Stimulated activated CD4-positive, alpha-beta T cell treated with anti-CD3 and anti-CD28 coated beads, Interleukin-4, amount 100 ng/mL, for 48 hours (primary cell): ENCODE data around the gene TMSB15C.
"Not testable (repeated sequence)": the region's sequence is repeated elsewhere in the genome, so short reads cannot be mapped to it uniquely, and the experiment has no call there.

Experiments used
- DNase-seq, 2 donors: peaks; one replicate each; pipeline ENCODE4 v3.0.0-alpha.2; 2020; ENCODE audit warnings: low read depth in 2 of 2

The TMSB15C gene

DNA sequence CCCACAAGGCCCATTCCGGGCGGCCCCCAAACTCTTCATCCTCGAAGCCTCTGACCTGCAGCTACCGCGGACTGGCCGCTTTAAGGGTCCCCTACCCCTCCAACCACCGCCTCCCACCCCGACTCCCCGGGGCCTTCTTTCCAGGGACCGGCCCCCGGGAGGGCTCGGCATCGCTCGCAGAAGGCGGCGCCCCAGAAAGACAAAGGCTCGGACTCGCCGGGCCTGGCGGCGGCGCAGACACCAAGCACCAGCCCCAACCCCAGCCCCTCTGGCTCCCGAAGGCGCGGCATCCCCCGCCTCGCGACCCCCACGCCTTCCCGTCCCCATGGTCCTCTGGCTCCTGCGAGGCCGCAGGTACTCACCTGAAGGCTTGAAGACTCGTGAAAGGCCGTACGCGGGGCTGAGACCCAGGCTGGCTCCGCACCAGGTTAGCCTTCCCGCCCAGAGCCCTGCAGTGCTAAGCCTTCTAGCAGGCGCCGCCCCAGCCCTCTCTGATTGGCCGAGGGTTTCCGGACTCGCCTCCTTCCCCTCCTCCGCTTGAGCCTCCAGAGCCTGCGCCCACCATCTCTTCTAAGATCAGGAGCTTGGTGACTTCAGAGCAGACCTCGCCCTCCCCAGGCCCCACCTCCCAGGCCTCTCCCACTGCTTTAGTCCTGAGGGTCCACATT, at the start of gene TMSB15C:
Gene TMSB15C, minus strand, starts transcription at position 459 of the 668 bp plus-strand sequence.
- DNase-seq: not testable (repeated sequence)

DNA sequence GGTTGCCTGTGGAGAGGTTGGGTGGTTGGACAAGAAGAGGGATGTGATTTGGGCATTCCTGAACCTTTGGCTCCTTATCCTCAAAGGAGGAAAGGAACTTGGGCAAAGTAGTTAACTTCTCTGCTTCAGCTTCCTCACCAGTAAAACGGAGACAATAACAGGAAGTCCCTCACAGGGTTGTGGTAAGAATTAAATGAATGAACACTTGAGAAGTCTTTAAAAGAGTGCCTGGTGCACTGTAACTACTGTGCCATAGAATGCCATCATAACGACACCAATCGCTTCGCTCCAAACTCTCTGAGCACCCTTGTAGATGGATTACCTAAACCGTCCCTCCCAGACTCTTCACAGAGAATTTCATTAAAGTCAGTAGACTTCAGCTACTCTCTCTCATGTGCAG, 46.8 kb upstream of the TMSB15C start:
- DNase-seq: no peak

DNA sequence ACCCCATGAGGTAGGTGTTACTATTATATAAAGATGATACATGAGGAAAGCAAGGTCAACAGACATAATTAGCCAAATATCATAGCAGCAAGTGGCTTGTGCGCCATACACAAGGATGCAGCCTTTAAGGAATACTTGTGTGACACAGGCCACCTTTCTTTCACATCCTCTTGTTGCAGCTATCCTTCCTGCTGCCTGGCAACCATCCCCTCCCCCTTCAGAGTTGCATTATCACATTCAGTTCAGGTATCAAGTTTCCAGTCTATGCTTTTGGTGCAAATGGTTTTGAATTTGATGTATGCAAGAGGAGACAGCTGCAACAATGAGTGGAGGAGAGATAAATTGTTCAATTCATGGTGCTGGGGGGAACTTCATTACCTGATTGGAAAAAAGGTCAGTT, 42.7 kb upstream of the TMSB15C start:
- no peak for DNase-seq

DNA sequence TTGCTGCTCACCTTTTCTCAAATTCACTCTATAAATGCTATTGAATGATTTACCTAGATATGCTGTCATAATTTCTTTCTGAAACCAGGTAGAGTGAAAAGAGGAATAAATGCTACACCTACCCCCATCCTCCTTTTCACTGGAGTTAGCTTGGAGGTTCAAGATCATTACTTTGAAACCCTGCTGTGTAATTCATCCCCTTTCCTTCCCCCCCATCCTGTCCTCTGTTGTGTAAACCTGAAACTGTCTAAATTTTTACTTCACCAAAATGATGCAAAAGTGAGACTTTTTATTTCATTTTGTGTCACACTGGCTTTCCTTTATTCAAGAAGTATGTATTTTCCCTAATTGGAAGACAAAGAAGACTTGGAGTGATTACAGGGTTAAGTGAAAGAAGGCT, 41.7 kb upstream of the TMSB15C start:
- DNase-seq: no peak

DNA sequence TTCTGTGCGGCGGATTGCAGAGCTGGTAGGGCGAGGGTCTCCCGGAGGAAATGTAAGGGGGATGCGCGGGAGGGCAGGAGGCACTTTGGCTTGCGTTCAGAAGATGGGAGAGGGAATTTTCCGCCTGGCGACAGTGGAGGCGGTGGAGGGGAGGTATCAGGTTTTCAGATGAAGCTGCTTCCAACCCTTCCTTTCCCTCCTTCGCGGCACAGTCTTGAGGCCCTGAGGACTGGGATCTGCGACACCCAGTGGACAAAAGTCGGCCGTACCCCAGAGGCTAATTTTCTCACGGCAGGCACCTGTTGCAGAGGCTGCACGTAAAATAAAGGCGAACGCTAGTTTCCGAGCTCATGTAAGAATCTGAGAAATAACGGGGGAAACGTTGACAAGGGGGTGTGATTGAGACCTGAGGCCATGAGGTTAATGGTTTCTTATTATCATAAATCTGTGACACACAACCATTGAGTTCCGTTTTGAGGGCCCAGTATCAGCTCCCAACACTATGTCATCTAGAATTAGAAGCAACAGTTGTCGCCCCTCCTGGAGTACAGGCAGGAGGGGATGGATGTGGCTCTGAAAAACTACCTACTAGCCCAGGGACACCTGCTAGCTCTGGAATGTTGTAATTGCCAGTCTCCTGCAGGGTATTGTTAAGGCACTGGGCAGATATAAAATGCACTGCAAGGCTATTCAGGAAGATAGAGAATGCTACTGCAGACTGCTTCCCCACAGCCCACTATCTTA, 37.4 kb upstream of the TMSB15C start:
- peak; percentile 15 to 29 for DNase-seq

DNA sequence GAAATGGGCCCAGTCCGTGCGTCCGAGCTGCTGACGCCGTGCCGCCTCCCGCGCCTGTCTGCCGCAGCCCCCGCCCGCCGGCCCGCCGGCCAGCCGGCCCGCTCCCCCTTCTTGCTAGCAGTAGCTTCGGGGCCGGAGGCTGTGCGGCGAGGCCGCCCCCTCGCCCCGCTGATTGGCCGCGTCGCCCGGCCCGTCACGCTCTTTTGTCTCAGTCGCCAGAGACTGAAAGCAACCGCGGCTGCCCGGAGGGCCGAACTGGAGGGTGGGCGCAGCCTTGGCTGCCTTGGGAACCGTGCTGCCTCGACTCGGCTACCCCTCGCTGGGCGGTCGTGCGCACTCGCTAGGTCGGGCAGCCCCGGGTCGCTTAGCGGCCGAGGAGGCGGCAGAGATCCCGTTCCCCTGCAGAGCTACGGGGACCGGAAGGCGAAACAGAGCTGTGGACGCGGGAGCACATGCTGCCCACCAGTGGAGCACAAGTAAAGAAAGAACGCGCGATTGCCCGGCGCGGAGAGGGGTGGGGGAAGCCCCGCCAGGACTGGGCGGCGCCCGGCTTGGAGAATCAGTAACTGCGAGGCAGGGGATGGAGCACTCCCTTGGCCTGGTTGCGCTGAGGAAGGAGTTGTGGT, 36.4 kb upstream of the TMSB15C start, which contains the start of gene ZCCHC18:
Gene ZCCHC18, plus strand, starts transcription at position 198 of the 626 bp plus-strand sequence. CDS start 1,589 bp downstream, outside the sequence.
- peak in 1 of 2 donors; percentile 11 for DNase-seq

DNA sequence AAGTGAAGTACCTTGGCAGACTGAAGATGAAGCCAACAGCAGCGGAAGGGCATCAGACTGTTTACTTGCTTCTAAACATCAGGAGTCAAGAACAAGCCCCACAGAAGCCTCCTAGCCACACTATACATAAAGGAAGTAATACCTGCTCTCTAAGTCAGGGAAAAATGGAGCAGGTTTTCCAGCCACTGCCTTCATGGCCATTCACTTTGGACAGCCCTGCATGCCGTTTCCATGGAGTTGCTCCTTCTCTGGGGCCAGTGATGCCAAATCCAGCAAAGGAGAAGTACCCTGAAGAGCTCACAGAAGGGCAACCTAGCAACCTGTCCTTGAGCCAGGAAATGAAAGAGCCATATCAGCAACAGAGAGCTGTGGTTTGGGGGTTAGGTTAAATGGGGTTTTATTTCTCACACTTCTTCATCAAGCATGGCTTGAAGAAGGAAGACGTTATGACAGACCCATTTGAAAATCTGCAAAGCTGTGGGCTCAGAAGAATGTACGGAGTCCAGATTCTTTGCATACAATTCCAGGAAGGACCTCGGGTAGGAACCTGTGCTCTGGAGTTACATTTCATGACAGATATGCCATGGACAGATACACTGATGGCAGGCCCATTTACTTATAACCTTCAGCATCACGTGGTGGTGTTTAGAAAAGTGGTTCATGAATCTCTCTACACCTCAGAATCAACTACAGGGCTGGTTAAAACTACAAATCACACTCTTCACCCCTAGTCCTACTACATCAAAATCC, 34.6 kb upstream of the TMSB15C start:
- not testable (repeated sequence) for DNase-seq

DNA sequence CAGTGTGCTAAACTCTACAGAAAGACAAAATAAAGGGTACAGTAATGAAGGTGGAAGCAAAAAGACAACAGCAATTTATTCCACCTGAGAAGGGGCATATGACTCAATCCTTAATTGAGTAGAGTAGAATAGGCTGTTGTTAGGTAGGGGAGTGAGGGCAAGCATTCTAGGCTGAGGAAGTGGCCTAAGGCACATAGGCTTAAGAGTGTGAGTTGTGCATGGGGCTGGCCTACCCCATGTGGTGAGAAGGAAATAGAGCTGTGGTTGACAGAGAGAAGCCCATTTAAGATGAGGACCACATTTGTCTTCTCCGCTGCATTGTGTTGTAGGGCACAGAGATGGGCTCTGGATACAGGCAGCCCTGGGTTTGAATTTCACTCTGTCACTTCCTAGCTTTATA, 32.9 kb upstream of the TMSB15C start:
- DNase-seq: no peak

DNA sequence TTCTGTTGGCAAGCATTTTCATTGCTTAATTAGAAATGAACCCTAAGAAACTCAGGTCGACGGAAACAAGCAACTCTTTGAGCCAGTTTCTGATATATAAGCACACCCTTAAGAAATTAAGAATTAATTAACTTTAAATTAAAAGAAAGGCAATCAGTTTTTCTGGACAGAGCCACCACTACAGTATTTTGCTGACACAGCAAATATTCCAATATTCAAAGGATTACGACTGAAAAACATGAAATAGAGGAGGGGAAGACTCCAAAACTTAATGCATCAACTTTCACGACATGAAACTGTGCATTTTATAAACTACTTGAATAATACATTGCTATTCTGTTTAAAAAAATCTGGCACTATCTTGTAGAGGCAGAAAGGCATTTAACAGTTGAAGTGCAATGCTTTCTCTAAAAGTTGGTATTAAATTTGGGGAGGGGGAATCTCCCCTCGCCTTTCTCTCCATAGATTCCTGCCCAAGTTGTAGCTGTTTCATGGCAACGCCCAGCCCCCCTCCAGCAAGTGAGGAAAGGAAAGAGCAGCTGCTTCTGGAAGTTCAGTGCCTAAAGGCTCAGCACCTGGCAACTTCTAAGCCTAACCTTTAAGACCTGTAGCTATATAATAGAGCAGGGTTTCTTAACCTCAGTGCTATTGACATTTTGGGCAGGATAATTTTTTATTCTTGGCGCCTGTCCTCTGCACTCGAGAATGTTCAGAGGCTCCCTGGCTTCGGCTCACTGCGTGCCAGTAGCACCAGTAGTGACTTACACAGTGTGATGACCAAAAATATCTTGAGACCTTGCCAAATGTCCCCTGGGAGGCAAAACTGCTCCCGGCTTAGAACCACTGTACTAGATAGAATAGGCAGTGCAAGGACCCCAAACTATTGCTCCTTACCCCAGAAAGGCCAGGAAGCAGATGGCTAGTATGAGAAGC, 29.6 kb upstream of the TMSB15C start:
- no peak for DNase-seq

DNA sequence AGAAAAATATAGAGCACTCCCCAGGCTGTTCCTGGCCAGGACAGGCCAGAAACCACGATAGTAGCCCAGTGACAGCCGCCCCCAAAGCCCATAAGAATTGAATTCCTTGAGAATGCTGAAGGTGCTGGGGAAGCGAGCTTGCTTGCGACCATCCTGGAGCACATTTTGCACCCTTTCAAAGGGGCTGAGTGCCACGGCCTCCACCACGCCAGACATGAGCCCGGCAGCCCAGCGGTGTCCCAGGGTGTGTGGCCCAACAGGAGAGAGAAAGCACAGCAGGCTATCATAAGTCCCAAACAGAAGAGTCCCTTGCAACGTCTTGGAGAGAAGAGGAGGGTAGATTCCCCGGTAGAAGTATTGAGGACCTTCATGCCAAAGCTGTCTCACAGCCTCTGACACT, 28.6 kb upstream of the TMSB15C start:
- no peak for DNase-seq

DNA sequence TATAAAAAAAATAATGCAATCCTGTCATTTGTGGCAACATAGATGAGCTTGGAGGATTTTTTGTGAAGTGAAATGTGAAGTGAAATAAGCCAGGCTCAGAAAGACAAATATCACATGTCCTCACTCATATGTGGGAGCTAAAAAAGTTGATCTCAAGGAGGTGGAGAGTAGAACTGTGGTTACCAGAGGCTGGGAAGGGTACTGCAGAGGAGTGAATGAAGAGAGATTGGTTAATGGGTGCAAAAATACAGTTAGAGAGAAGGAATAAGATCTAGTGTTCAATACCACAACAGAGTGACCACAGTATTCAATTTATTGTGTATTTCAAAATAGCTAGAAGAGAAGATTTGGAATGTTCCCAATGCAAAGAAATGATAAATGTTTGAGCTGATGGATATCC, 22.9 kb upstream of the TMSB15C start:
- DNase-seq: no peak

DNA sequence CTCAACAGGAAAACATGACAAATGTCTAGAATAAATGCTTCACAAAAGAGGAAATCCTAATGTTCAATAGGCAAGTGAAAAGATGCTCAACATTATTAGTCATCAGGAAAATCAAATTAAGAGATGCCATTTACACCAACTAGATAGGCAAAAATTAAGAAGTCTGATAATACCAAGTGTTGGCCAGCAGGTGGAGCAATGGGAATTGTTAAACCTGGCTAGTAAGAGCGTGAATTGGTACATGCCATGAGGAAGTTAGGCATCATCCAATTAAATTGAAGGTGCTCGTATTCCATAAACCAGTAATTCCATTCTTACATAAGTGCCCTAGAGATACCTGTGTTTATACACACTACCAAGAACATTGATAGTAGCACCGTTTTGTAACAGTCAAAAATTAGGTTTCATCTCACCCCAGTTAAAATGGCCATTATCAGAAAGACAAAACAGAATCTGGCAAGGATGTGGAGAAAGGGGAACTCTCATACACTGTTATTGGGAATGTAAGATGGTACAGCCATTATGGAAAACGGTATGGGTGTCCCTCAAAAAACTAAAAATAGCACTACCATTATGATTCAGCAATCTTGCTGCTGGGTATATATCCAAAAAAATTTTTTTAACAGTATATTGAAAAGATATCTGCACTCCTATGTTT, 22.2 kb upstream of the TMSB15C start:
- peak in 1 of 2 donors; percentile 26 for DNase-seq

DNA sequence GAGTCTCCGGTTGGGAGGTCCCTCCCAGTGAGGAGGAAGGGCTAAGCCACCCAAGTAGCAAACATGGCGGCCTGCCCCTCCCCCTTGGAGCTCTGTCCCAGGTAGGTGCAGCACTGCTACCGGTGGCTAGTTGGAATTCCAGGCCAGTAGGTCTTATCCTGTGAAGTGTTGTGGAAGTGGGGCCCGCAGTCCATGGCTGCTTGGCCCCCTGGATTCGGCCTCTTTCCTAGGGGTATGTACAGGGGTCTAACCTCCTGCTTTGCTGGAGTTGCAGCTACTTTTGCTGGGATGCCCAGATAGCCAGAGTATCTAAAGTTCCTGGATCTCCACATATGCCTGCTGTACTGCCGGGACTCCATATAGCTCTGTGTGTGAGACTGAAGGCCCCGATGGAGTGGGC, 9.9 kb upstream of the TMSB15C start:
- DNase-seq: no peak

DNA sequence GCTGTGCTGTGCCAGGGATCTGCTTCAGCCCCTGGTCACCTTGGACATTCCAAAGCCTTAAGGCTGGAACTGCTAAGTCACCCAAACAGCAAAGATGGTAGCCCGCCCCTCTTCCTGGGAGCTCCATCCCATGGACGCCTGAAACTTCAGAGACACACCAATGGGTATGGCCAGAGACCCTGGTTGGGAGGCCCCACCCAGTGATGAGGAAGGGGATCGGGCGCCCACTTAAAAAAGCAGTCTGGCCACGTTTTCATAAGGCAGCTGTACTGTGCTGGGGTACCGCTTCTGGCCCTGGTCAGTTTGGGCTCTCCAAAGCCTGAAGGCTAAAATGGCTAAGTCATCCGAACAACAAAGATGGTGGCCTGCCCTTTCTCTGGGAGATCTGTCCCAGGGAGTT, 9.4 kb upstream of the TMSB15C start:
- no peak for DNase-seq

DNA sequence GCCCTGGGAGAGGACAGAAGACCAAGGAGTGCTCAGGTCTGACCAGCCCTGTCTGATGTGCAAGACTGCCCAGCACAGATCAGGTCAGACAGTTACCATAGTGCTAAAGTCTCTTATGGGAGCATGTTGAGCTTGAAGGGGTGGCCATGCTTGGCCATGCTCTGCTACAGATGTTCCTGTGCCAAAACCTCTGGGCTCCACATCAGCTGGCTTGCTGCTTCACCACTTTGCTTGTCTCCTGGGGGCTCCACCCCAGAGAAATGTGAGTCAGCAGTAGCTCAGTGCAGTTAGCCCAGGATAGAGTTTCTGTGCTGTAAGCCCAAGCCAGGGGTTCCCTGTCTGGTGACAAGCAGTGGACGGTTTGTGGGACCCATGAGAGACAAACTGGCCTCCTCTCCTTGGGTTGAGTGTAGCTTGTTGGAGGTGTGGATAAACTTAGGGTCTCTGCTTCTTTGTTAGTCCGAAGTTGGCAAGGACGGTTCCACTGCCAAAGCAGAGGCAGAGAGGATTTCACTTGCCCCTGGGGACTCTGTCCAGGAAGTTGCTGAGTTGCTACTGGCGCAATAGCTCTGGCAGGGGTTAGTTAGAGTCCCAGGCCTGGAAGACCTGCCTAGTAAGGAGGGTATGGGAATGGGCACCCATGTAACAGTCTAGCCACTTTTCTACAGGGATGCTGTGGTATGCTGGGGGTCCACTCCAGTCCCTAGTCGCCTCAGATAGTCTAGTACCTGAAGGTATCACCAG, 8.7 kb upstream of the TMSB15C start:
- DNase-seq: no peak

DNA sequence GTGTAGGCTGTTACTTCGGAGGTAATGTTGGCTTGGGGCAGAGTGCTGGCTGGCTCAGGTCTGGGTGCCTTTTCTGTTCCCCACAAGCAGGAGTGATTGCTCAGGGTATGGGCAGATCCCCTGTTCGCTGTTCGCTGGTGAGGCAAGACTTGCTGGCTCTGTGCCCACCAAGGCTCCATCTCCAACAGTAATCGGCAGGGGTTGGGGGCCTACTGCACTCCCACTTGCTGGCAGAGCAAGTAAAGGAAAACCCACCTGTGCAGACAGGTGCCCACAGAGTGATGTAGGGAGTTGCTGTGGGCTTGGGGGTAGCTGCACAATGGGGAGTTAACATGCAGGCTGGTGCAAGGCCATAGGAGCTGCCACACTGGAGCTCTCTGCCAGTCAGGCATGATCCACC, 8.0 kb upstream of the TMSB15C start:
- DNase-seq: no peak

DNA sequence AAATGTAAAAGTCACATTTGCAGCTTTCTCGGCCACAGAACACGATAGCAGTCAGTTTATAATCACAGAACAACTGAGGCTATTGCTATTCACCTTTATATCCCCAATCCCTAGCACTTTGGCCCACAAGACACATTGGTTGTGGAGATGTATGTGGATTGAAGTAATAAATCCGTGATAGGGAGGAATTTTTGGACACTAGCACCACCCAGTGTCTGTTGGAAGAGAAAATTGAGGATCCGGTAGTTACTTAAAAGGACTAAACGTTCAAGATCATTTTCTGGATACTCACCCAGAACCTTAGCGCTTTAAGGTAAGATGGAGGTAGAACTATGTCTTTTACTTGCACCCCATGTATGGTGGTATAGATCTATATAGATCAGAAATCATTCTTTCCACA, 1.8 kb upstream of the TMSB15C start:
- DNase-seq: not testable (repeated sequence)

DNA sequence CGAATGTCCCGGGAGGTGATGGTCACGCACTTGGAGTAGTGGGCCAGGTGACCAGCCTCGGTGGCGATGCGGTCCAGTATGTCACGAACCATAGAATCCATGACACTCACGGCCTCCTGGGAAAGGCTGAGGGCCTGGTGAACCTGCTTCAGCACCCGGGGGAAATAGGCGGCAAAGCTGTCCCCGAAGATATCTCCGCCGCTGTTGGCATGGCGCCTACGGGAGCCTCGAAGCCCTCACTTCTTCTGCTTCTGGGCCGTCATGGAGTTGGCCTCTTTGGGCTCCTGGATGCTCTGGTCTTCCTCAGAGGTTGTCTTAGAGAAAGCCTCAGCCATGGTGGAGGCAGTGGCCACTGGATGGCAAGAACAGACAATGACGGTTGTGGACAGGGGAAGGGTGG, 13.4 kb downstream of the TMSB15C start:
- DNase-seq: not testable (repeated sequence)

DNA sequence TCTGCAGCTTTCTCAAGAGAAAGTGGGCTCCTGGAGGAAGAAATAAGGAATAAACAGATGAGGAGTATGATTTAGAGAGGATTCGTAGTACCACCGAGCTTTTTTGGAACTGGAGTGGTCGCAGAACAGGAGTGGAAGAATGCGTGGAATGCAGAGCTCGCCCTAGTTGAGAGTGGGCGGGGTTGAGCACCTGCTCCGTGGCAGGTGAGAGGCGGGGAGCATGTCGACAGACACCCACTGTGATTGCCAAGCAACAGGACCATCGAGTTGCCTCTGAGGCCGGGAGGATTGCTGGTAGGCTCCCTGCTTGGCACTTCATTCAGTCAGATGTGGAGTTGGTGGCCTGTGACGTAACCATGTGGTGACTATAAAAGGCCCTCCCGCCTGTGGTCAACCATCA, 21.1 kb downstream of the TMSB15C start:
- DNase-seq: not testable (repeated sequence)

DNA sequence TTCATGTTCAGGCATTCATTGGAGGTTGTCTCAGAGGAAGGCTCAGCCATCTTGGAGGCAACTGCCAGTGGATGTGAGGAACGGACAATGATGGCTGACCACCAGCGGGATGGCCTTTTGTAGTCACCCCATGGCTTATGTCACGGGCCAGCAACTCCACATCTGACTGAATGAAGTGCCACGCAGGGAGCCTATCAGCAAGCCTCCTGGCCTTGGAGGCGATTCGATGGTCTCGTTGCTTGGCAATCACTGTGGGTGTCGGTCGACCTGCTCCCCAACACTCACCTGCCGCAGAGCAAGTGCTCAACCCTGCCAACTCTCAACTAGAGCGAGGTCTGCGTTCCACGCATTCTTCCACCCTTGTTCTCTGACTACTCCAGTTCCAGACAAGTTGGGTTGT, 28.9 kb downstream of the TMSB15C start:
- DNase-seq: no peak
